Measurements from ENCODE around the gene WSCD2. TPM values are rescaled to one million over a fixed set of nuclear protein-coding genes. Genes with fewer than 3 reads are reported as not detected.

WSCD2 gene
- total RNA-seq, 1 donor from 2014 or later = not detected

GRCh38 chr12:108252523-108252922 lies 123.4 kb downstream of the WSCD2 start:
- no peak overlapping the region for H3K4me3 ChIP-seq (ENCODE audit: low read depth, low read length)
- DNase-seq (ENCODE audit: low read depth) = no peak
- TF ChIP-seq, protein P1, sequence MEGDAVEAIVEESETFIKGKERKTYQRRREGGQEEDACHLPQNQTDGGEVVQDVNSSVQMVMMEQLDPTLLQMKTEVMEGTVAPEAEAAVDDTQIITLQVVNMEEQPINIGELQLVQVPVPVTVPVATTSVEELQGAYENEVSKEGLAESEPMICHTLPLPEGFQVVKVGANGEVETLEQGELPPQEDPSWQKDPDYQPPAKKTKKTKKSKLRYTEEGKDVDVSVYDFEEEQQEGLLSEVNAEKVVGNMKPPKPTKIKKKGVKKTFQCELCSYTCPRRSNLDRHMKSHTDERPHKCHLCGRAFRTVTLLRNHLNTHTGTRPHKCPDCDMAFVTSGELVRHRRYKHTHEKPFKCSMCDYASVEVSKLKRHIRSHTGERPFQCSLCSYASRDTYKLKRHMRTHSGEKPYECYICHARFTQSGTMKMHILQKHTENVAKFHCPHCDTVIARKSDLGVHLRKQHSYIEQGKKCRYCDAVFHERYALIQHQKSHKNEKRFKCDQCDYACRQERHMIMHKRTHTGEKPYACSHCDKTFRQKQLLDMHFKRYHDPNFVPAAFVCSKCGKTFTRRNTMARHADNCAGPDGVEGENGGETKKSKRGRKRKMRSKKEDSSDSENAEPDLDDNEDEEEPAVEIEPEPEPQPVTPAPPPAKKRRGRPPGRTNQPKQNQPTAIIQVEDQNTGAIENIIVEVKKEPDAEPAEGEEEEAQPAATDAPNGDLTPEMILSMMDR (conservative IDR thresholded peaks at IDR 0.05; ENCODE audit: low read depth, low read length) = no peak

DNA sequence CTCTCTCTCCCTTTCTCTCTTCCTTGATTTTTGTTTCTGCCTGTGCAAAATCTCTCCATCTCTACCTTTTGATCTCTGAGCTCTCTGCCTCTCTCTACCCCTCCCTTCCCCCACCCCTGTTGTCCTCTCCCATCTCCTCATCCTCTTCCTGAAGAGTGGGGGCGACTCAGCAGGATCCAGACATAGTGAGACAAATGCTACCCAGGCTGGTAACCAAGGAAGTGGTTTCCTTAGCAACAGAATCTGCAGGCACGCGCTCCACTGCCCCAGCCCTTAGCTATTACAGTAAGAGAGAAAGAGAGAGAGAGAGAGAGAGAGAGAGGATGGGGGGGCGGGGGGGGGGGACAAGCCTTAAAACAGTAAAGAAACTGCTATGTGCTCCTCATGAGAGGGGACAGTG lies 124.5 kb downstream of the WSCD2 start:
- H3K4me3 ChIP-seq (ENCODE audit: low read depth, low read length) = no peak overlapping the region
- TF ChIP-seq, protein P1 (conservative IDR thresholded peaks at IDR 0.05; ENCODE audit: low read depth, low read length) = no peak
- DNase-seq (ENCODE audit: low read depth) = no peak

DNA sequence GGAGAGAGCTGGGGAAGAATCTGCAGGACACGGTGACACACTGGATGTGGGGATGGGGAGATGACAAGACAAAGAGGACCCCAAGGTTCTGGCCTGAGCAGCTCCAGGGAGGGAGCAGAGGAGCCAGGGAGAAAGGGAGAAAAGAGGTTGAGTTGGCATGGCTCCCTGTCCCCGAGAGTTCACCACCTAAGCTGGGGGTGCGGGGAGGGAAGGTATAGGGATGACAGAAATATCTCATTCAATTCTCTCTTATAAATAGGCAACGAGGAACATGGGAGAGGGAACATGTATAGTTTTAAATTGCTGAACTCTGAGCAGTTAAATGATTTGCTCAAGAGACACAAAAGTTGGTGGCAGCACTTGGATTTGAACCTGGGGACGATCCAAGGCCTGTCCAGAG lies 124.9 kb downstream of the WSCD2 start:
- H3K4me3 ChIP-seq (ENCODE audit: low read depth, low read length) = no peak overlapping the region
- TF ChIP-seq, protein P1 (conservative IDR thresholded peaks at IDR 0.05; ENCODE audit: low read depth, low read length) = no peak

GRCh38 chr12:108254517-108255251 lies 125.6 kb downstream of the WSCD2 start:
- no peak overlapping the region for H3K4me3 ChIP-seq (ENCODE audit: low read depth, low read length)
- TF ChIP-seq, protein P1 (conservative IDR thresholded peaks at IDR 0.05; ENCODE audit: low read depth, low read length) = no peak
- DNase-seq (ENCODE audit: low read depth) = no peak

More for the DNA sequence above, 124.9 kb downstream of the WSCD2 start:
- DNase-seq (ENCODE audit: low read depth) = no peak

DNA sequence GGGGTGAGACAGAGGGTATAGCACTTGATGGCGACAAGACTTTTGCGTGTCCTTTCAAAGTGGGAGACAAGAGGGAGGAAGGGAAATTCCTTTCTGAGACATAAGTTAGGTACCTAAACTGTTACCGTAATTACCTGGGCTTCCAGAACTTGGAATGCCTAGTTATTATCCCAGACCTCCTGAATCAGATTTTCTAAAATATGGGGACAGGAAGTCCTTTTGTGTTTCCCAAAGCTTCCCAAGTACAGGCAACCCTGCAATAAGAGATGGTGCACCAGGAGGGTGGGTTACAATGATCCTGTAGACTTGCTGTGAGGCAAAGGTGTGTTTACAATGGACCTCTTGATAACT lies 126.1 kb downstream of the WSCD2 start:
- no peak overlapping the region for H3K4me3 ChIP-seq (ENCODE audit: low read depth, low read length)
- TF ChIP-seq, protein P1 (conservative IDR thresholded peaks at IDR 0.05; ENCODE audit: low read depth, low read length) = no peak
- DNase-seq (ENCODE audit: low read depth) = no peak

DNA sequence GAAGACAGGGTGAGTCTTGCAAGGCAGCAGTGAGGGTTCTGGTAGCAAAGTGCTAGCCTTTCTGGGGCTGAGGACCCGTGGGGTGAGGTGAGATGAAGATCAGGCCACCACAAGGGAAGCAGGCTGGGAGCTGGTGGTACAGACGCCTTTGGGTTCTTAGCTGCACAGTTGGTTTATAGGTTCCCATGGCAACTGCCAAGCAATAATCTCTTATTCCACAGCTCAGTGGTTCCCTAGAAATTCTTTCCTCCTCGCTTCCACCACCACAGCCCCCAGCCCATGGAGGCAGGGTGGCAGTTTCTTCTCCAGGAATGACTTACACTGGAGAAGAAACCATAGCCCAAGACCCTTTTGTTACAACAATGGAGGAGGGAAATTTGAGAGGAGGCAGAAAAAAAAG lies 127.9 kb downstream of the WSCD2 start:
- no peak for DNase-seq (ENCODE audit: low read depth)
- TF ChIP-seq, protein P1 (conservative IDR thresholded peaks at IDR 0.05; ENCODE audit: low read depth, low read length) = no peak
- no peak overlapping the region for H3K4me3 ChIP-seq (ENCODE audit: low read depth, low read length)

DNA sequence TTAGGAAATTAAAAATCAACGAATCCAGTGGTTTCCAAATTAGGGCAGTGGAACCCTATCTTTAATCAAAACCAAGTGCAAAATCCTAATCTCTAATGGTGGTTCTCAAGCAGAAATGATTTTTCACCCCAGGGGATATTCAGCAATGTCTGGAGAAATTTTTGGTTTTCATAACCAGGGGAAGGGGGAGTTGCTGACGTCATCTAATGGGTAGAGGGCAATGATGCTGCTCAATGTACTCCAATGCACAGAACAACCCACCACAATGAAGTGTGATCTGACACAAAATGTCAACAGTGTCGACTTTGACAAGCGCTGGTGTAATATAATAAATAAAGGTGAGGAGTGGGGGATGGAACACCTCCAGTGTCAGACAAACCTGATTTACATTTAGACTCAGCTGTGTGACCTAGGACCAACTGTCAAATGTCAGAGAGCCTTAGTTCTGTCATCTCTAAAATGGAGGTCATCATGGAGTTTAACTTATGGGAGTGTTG lies 128.6 kb downstream of the WSCD2 start:
- TF ChIP-seq, protein P1 (conservative IDR thresholded peaks at IDR 0.05; ENCODE audit: low read depth, low read length) = no peak
- no peak for DNase-seq (ENCODE audit: low read depth)
- H3K4me3 ChIP-seq (ENCODE audit: low read depth, low read length) = no peak overlapping the region

Measured in epithelial cell of proximal tubule (primary cell).